ENCODE measurements around the gene OTOG. TPM values are rescaled to one million over a fixed set of nuclear protein-coding genes. Genes with fewer than 3 reads are reported as not detected.

OTOG gene
- total RNA-seq, 1 experiment from 2014 or later, result not detected

GRCh38 chr11:17524221-17524620 is 22.8 kb upstream of the OTOG start:
- BruUV-seq (replicated peaks), result no TSS peak
- no peaks in the 10 kb centered on the region for H3K9me3 Mint-ChIP-seq (ENCODE audit: unreplicated experiment)
- ChIA-PET POLR2A (no interaction called here), CTCF (interaction anchor here (0.9 to 12.6 kb wide), 4 partner anchors 18 to 294 kb away, joined by 3 to 98 read pairs (median 4); no protein-coding TSS in a partner anchor)
- intact Hi-C loops (cut with micrococcal nuclease), result no loop called here
- no peaks in the 10 kb centered on the region for H3K4me1 Mint-ChIP-seq (ENCODE audit: insufficient read depth, unreplicated experiment)
- H3K4me3 Mint-ChIP-seq (ENCODE audit: unreplicated experiment), result no peak overlapping the region
- no peaks in the 10 kb centered on the region for H3K36me3 Mint-ChIP-seq (ENCODE audit: insufficient read depth, unreplicated experiment)
- H3K27me3 Mint-ChIP-seq (ENCODE audit: insufficient read depth, unreplicated experiment), result peaks cover 19% of the 10 kb centered on the region
- no peak overlapping the region for H3K27ac Mint-ChIP-seq (ENCODE audit: low read depth, unreplicated experiment)
- no peak for TF ChIP-seq CTCF (IDR thresholded peaks at IDR 0.05; ENCODE audit: unreplicated experiment)
- DNase-seq (ENCODE audit: unreplicated experiment), result no peak

DNA sequence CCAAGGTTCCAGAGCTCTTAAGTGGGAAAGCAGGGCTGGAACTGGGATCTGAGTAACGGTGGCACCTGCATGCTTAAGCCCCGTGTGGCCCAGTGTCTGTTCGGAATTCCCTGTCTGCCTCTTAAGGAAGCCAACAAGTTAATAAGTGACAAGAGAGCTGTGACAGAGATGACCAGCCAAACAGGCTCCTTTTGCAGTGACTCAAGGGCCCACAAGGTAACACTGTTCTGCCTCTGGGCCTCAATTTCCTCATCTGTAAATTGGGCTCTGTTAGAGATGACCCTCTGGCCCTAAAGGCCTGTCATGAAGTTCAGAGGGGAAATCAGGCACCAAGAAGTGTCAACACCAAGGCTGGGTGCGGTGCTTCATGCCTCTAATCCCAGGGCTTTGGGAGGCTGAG is 21.5 kb upstream of the OTOG start:
- no peaks in the 10 kb centered on the region for H3K36me3 Mint-ChIP-seq (ENCODE audit: insufficient read depth, unreplicated experiment)
- no TSS peak for BruUV-seq (replicated peaks)

GRCh38 chr11:17526326-17526725 is 20.7 kb upstream of the OTOG start:
- no peak for TF ChIP-seq CTCF (IDR thresholded peaks at IDR 0.05; ENCODE audit: unreplicated experiment)
- no peak for DNase-seq (ENCODE audit: unreplicated experiment)
- H3K27me3 Mint-ChIP-seq (ENCODE audit: insufficient read depth, unreplicated experiment), result peaks cover 26% of the 10 kb centered on the region
- H3K4me3 Mint-ChIP-seq (ENCODE audit: unreplicated experiment), result no peak overlapping the region
- no TSS peak for BruUV-seq (replicated peaks)
- no peaks in the 10 kb centered on the region for H3K4me1 Mint-ChIP-seq (ENCODE audit: insufficient read depth, unreplicated experiment)
- ChIA-PET CTCF (interaction anchor here (0.9 to 2.2 kb wide), 3 partner anchors 140 to 143 kb away, joined by 3 to 11 read pairs (median 7); no protein-coding TSS in a partner anchor), POLR2A (no interaction called here)
- H3K27ac Mint-ChIP-seq (ENCODE audit: low read depth, unreplicated experiment), result no peak overlapping the region
- intact Hi-C loops (cut with micrococcal nuclease), result no loop called here
- H3K36me3 Mint-ChIP-seq (ENCODE audit: insufficient read depth, unreplicated experiment), result no peaks in the 10 kb centered on the region
- H3K9me3 Mint-ChIP-seq (ENCODE audit: unreplicated experiment), result no peaks in the 10 kb centered on the region

More for the DNA sequence above, 21.5 kb upstream of the OTOG start:
- no peaks in the 10 kb centered on the region for H3K4me1 Mint-ChIP-seq (ENCODE audit: insufficient read depth, unreplicated experiment)
- ChIA-PET POLR2A (no interaction called here), CTCF (interaction anchor here (0.7 to 1.9 kb wide), 4 partner anchors 11 to 325 kb away, joined by 3 to 7 read pairs (median 4); no protein-coding TSS in a partner anchor)
- TF ChIP-seq CTCF (IDR thresholded peaks at IDR 0.05; ENCODE audit: unreplicated experiment), result no peak
- no peak for DNase-seq (ENCODE audit: unreplicated experiment)
- peaks cover 21% of the 10 kb centered on the region for H3K27me3 Mint-ChIP-seq (ENCODE audit: insufficient read depth, unreplicated experiment)
- no peaks in the 10 kb centered on the region for H3K9me3 Mint-ChIP-seq (ENCODE audit: unreplicated experiment)
- no peak overlapping the region for H3K4me3 Mint-ChIP-seq (ENCODE audit: unreplicated experiment)
- no peak overlapping the region for H3K27ac Mint-ChIP-seq (ENCODE audit: low read depth, unreplicated experiment)
- intact Hi-C loops (cut with micrococcal nuclease), result no loop called here

GRCh38 chr11:17526931-17527627 is 20.0 kb upstream of the OTOG start:
- peaks cover 33% of the 10 kb centered on the region for H3K27me3 Mint-ChIP-seq (ENCODE audit: insufficient read depth, unreplicated experiment)
- H3K27ac Mint-ChIP-seq (ENCODE audit: low read depth, unreplicated experiment), result no peak overlapping the region
- no peaks in the 10 kb centered on the region for H3K9me3 Mint-ChIP-seq (ENCODE audit: unreplicated experiment)
- no peaks in the 10 kb centered on the region for H3K4me1 Mint-ChIP-seq (ENCODE audit: insufficient read depth, unreplicated experiment)
- BruUV-seq (replicated peaks), result no TSS peak
- no peak for TF ChIP-seq CTCF (IDR thresholded peaks at IDR 0.05; ENCODE audit: unreplicated experiment)
- H3K36me3 Mint-ChIP-seq (ENCODE audit: insufficient read depth, unreplicated experiment), result no peaks in the 10 kb centered on the region
- intact Hi-C loops (cut with micrococcal nuclease), result no loop called here
- CTCF ChIA-PET, result interaction anchor here (0.6 to 3.5 kb wide), 32 partner anchors 8 to 367 kb away, joined by 3 to 68 read pairs (median 6); partner anchors contain the start of genes KCNJ11 and OTOG
- DNase-seq (ENCODE audit: unreplicated experiment), result no peak
- H3K4me3 Mint-ChIP-seq (ENCODE audit: unreplicated experiment), result no peak overlapping the region
- POLR2A ChIA-PET, result no interaction called here

All from MCF 10A (cell line).